ENCODE data around the gene NADK2. TPM values are rescaled to one million over a fixed set of nuclear protein-coding genes. Genes with fewer than 3 reads are reported as not detected.

NADK2 gene
- total and polyA plus RNA-seq, 10 of the 15 experiments (the other 5 are each of a cell fraction or from before 2014, with no cell fraction given), result 2.4 to 9.0 (median 6.3) TPM

DNA sequence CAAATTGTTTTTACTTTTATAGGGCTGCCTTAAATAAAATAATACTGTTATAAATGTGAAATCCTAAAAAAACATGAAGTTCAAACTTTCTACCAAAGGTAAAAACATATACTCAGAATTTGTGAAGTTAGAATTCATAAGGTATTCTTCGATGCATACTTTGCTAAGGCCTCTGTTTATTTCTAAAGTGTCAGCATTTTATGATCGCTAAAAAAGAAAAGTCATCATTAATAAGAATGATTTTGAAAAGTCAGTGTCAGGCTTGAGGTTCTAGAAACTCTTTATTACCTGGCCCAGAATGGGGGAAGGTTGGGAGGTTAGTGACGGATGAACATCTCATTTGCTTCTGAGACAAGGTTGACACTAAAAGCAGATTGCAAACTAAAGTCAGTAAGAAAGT is 26.2 kb upstream of the NADK2 start:
- RAD21 ChIA-PET (ENCODE audit: unreplicated experiment), result interaction anchor here (1.0 kb wide), 1 partner anchor 45 kb away, joined by 3 read pairs; no protein-coding TSS in a partner anchor
- no peak for ATAC-seq
- Histone ChIP-seq H3K79me2 (ENCODE audit: control insufficient read depth, insufficient read depth, low read length) (no peaks in the 10 kb centered on the region), H4K20me1 (ENCODE audit: control insufficient read depth, insufficient read depth) (no peaks in the 10 kb centered on the region), H3K27ac (ENCODE audit: control insufficient read depth, insufficient read depth) (no peak overlapping the region), H3K4me2 (ENCODE audit: control insufficient read depth, insufficient read depth) (no peak overlapping the region), H3K9ac (ENCODE audit: control insufficient read depth, insufficient read depth, low read length) (no peak overlapping the region), H3K27me3 (replicated peaks in 1 of 2; ENCODE audit: control insufficient read depth in 2 of 2, insufficient read depth in 2 of 2, low read length in 1 of 2) (no peaks in the 10 kb centered on the region), H3K36me3 (ENCODE audit: control insufficient read depth in 2 of 2, insufficient read depth in 2 of 2, low read length in 1 of 2) (no peaks in the 10 kb centered on the region), H3K4me3 (no peak overlapping the region), H3K4me1 (ENCODE audit: control insufficient read depth, insufficient read depth, low read length) (no peaks in the 10 kb centered on the region), H3K9me3 (replicated peaks; ENCODE audit: control insufficient read depth, insufficient read depth, low read length) (no peaks in the 10 kb centered on the region), H2AFZ (ENCODE audit: control insufficient read depth, low read depth, low read length) (no peak overlapping the region)
- SMC1A ChIA-PET (ENCODE audit: uncharacterized antibody, unreplicated experiment), result interaction anchor here (0.7 to 1.5 kb wide), 3 partner anchors 34 to 426 kb away, joined by 3 read pairs; no protein-coding TSS in a partner anchor
- CTCF ChIA-PET, result interaction anchor here (1.1 to 5.2 kb wide), 5 partner anchors 19 to 429 kb away, joined by 3 to 79 read pairs (median 3); partner anchors contain the start of genes NADK2 and RANBP3L
- intact Hi-C loops (cut with micrococcal nuclease; ENCODE audit: unreplicated experiment) (loop anchor here (5.0 kb wide), 1 partner anchor 129 kb away; no protein-coding TSS in a partner anchor), in situ Hi-C loops (cut with MboI) (no loop called here)
- POLR2A ChIA-PET, result no interaction called here
- WGBS (ENCODE audit: insufficient coverage, insufficient replicate concordance, low lambda C conversion rate, missing lambda C conversion rate), result 72% methylated on average over 3 of the region's 3 CpGs
- BruUV-seq (replicated peaks), result no TSS peak
- FAIRE-seq, result no peak
- no peak for DNase-seq (ENCODE audit: low read depth, low spot score)
- TF ChIP-seq JUNB (IDR thresholded peaks at IDR 0.05) (no peak), RFX5 (IDR thresholded peaks at IDR 0.05; ENCODE audit: low read depth, low read length) (no peak), STAT3 (IDR thresholded peaks at IDR 0.05; ENCODE audit: low read depth, low read length) (no peak), ETV6 (conservative IDR thresholded peaks at IDR 0.05 in 1 of 2, IDR thresholded peaks at IDR 0.05 in 1 of 2; ENCODE audit: borderline replicate concordance in 1 of 2, low read depth in 1 of 2) (no peak), KLF5 (IDR thresholded peaks at IDR 0.05; ENCODE audit: partially characterized antibody) (no peak), WRNIP1 (IDR thresholded peaks at IDR 0.05; ENCODE audit: borderline replicate concordance, low read depth, low read length) (no peak), PML (IDR thresholded peaks at IDR 0.05; ENCODE audit: low read length) (no peak), NFYB (IDR thresholded peaks at IDR 0.05; ENCODE audit: insufficient read depth, low read depth, low read length) (no peak), EZH2 (IDR thresholded peaks at IDR 0.05; ENCODE audit: borderline replicate concordance, control insufficient read depth, low read depth, low read length) (no peak), ZNF217 (IDR thresholded peaks at IDR 0.05) (no peak)
- TF ChIP-seq, protein P1, sequence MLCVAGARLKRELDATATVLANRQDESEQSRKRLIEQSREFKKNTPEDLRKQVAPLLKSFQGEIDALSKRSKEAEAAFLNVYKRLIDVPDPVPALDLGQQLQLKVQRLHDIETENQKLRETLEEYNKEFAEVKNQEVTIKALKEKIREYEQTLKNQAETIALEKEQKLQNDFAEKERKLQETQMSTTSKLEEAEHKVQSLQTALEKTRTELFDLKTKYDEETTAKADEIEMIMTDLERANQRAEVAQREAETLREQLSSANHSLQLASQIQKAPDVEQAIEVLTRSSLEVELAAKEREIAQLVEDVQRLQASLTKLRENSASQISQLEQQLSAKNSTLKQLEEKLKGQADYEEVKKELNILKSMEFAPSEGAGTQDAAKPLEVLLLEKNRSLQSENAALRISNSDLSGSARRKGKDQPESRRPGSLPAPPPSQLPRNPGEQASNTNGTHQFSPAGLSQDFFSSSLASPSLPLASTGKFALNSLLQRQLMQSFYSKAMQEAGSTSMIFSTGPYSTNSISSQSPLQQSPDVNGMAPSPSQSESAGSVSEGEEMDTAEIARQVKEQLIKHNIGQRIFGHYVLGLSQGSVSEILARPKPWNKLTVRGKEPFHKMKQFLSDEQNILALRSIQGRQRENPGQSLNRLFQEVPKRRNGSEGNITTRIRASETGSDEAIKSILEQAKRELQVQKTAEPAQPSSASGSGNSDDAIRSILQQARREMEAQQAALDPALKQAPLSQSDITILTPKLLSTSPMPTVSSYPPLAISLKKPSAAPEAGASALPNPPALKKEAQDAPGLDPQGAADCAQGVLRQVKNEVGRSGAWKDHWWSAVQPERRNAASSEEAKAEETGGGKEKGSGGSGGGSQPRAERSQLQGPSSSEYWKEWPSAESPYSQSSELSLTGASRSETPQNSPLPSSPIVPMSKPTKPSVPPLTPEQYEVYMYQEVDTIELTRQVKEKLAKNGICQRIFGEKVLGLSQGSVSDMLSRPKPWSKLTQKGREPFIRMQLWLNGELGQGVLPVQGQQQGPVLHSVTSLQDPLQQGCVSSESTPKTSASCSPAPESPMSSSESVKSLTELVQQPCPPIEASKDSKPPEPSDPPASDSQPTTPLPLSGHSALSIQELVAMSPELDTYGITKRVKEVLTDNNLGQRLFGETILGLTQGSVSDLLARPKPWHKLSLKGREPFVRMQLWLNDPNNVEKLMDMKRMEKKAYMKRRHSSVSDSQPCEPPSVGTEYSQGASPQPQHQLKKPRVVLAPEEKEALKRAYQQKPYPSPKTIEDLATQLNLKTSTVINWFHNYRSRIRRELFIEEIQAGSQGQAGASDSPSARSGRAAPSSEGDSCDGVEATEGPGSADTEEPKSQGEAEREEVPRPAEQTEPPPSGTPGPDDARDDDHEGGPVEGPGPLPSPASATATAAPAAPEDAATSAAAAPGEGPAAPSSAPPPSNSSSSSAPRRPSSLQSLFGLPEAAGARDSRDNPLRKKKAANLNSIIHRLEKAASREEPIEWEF (IDR thresholded peaks at IDR 0.05; ENCODE audit: insufficient replicate concordance, low read depth, low read length), result no peak
- TF ChIP-seq, protein P2, sequence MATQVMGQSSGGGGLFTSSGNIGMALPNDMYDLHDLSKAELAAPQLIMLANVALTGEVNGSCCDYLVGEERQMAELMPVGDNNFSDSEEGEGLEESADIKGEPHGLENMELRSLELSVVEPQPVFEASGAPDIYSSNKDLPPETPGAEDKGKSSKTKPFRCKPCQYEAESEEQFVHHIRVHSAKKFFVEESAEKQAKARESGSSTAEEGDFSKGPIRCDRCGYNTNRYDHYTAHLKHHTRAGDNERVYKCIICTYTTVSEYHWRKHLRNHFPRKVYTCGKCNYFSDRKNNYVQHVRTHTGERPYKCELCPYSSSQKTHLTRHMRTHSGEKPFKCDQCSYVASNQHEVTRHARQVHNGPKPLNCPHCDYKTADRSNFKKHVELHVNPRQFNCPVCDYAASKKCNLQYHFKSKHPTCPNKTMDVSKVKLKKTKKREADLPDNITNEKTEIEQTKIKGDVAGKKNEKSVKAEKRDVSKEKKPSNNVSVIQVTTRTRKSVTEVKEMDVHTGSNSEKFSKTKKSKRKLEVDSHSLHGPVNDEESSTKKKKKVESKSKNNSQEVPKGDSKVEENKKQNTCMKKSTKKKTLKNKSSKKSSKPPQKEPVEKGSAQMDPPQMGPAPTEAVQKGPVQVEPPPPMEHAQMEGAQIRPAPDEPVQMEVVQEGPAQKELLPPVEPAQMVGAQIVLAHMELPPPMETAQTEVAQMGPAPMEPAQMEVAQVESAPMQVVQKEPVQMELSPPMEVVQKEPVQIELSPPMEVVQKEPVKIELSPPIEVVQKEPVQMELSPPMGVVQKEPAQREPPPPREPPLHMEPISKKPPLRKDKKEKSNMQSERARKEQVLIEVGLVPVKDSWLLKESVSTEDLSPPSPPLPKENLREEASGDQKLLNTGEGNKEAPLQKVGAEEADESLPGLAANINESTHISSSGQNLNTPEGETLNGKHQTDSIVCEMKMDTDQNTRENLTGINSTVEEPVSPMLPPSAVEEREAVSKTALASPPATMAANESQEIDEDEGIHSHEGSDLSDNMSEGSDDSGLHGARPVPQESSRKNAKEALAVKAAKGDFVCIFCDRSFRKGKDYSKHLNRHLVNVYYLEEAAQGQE (IDR thresholded peaks at IDR 0.05; ENCODE audit: low read depth, low read length), result no peak
- TF ChIP-seq, protein P3, sequence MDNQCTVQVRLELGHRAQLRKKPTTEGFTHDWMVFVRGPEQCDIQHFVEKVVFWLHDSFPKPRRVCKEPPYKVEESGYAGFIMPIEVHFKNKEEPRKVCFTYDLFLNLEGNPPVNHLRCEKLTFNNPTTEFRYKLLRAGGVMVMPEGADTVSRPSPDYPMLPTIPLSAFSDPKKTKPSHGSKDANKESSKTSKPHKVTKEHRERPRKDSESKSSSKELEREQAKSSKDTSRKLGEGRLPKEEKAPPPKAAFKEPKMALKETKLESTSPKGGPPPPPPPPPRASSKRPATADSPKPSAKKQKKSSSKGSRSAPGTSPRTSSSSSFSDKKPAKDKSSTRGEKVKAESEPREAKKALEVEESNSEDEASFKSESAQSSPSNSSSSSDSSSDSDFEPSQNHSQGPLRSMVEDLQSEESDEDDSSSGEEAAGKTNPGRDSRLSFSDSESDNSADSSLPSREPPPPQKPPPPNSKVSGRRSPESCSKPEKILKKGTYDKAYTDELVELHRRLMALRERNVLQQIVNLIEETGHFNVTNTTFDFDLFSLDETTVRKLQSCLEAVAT (IDR thresholded peaks at IDR 0.05), result no peak
